Stomach (tissue), 9 donors: ENCODE measurements around the gene SP2. TPM values are rescaled to one million over a fixed set of nuclear protein-coding genes. Genes with fewer than 3 reads are reported as not detected.

Experiments used
- DNase-seq, 2 donors: peaks; one replicate each; pipeline versions ENCODE4 v3.0.0 to v3.0.0-alpha.2; 2013 to 2019
- H3K27ac ChIP-seq, 5 donors: fragments of 200-600 bp in 4 of 5; sonication (generic) in 4 of 5; one replicate each; pipeline ENCODE4 v1.5.1; 2013 to 2019; ENCODE audit warnings: mild to moderate bottlenecking in 1 of 5, moderate library complexity in 1 of 5
- H3K27me3 ChIP-seq, 3 donors: fragments of 200-600 bp; sonication (generic); one replicate each; pipeline ENCODE4 v1.5.1; 2017 to 2019; ENCODE audit warnings: mixed run types in 1 of 3
- H3K36me3 ChIP-seq, 4 donors: fragments of 200-600 bp; sonication (generic); 1 replicate in 3 of 4; 2 replicates in 1 of 4; pipeline ENCODE4 v1.5.1; 2016 to 2019
- H3K4me1 ChIP-seq, 4 donors: fragments of 200-600 bp; sonication (generic); one replicate each; pipeline ENCODE4 v1.5.1; 2016 to 2019
- H3K4me3 ChIP-seq, 4 donors: fragments of 200-600 bp; sonication (generic) in 3 of 4; one replicate each; pipeline ENCODE4 v1.5.1; 2016 to 2019; ENCODE audit warnings: mild to moderate bottlenecking in 1 of 4
- H3K9me3 ChIP-seq, 4 donors: fragments of 200-600 bp; sonication (generic); one replicate each; pipeline ENCODE4 v1.5.1; 2016 to 2019
- CTCF ChIP-seq, 7 experiments: fragments of 450-650 bp in 4 of 7; fragments of 200-600 bp in 3 of 7; sonication (generic) in 3 of 7; IDR thresholded peaks; one replicate each; pipeline ENCODE4 v1.5.1; 2016 to 2019; ENCODE audit warnings: antibody characterized with exemption in 7 of 7, control low read depth in 2 of 7, mild to moderate bottlenecking in 1 of 7
- EP300 ChIP-seq: sonication (generic); formaldehyde crosslinking; IDR thresholded peaks from one replicate; pipeline ENCODE4 v1.6.1; 2017; ENCODE audit warnings: antibody characterized with exemption
- POLR2A ChIP-seq, 4 donors: fragments of 450-650 bp; IDR thresholded peaks; one replicate each; pipeline ENCODE4 v1.6.1; 2016; ENCODE audit warnings: antibody characterized with exemption in 4 of 4, control low read depth in 2 of 4, mild to moderate bottlenecking in 1 of 4, moderate library complexity in 1 of 4
- POLR2AphosphoS5 ChIP-seq, 3 donors: sonication (generic); formaldehyde crosslinking; IDR thresholded peaks; one replicate each; pipeline ENCODE4 v1.6.1; 2016; ENCODE audit warnings: antibody characterized with exemption in 3 of 3
- WGBS, 5 donors: extraction: QIAGEN DNeasy Blood & Tissue Kit in 3 of 5; methylation state at CpG; one replicate each; pipeline versions ENCODE4 v1.1.5 to v1.1.7; 2013 to 2018; 5-methylcytosine and 5-hydroxymethylcytosine counted together
- intact Hi-C: fragments of 100-400 bp; cut with DNase I; formaldehyde crosslinking; loops from one replicate; pipeline ENCODE4 v1.15.1; 2023; ENCODE audit warnings: low total_unique reads
- polyA plus RNA-seq, 3 donors: library from polyadenylated mRNA; stranded (reverse); fragments of 200-250 nt; gene quantifications; one replicate each; pipeline ENCODE4 v1.2.3, GENCODE V29; 2013
- total RNA-seq, 5 donors: library from RNA; depleted of rRNA; stranded (reverse); fragments of >200 nt; gene quantifications; one replicate each; pipeline versions ENCODE4 v1.1.0 to v1.2.3, GENCODE V29; 2014 to 2016
- donor health status: healthy with polysubstance abuse.
- donor health status: Bipolar disorder and iron deficiency.
- donor health status: healthy.

SP2 gene
- total and polyA plus RNA-seq, 8 donors = 0.87 to 22.8 (median 6.3) TPM

DNA sequence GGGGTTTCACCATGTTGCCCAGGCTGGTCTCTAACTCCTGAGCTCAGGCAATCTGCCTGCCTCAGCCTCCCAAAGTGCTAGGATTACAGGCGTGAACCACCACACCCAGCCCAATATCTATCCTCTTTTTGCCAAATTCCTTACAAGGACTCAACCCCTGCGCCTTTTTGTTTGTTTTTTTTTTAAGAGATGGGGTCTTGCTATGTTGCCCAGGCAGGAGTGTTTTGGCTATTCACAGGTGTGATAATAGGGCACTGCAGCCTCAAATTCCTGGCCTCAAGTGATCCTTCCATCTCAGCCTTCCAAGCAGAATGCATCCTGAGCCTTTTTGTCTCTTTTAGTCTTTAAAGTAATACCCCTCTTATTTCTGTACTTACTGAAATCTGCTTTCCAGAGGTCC, 17.0 kb downstream of the SP2 start:
- Histone ChIP-seq H3K4me3 (no peak overlapping the region), H3K27me3 (no peaks in the 10 kb centered on the region), H3K27ac (no peak overlapping the region), H3K36me3 (peaks cover 8 to 32% (median 28%) of the 10 kb centered on the region in 4 donors), H3K9me3 (no peaks in the 10 kb centered on the region), H3K4me1 (peaks cover 0 to 44% (median 6%) of the 10 kb centered on the region in 4 donors)
- WGBS, 5 donors = 78 to 95% (median 93%) methylated on average over 2 of the region's 2 CpGs
- no peak for TF ChIP-seq POLR2A (IDR thresholded peaks at IDR 0.05)
- no peak for TF ChIP-seq EP300
- no peak for TF ChIP-seq POLR2AphosphoS5 (IDR thresholded peaks at IDR 0.05)
- TF ChIP-seq CTCF (IDR thresholded peaks at IDR 0.05) = no peak
- DNase-seq = no peak
- intact Hi-C loops = no loop called here

DNA sequence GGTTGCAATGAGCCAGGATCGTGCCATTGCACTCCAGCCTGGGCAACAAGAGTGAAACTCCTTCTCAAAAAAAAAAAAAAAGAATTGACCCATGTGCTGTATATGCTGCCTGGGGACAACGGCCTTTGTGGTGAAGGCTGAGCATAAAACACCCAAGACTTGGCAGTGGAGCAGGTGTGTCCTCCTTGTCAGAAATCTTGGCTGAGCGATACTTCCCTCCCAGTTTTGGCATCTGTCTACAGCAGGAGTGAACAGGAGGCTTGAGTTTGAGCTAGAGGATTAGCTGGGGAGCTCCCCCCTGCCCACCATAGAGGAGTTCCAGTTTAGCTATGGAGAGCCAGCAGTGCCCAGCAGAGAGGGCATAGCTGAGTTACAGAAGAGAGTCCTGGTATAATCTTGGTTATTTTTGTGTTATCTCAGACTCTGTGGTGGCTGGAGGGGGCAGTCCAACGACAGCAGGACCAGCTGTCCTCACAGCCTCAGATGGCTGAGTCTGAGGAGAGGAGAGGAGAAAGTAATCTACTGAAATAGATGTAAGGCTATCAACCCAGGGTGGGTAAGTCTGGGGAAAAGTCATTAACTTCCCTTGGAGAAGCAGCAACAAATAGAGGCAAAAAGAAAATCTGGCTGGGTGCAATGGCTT, 18.4 kb downstream of the SP2 start:
- Histone ChIP-seq H3K4me3 (no peak overlapping the region), H3K27me3 (no peaks in the 10 kb centered on the region), H3K4me1 (peaks cover 0 to 30% (median 0%) of the 10 kb centered on the region in 4 donors), H3K27ac (no peak overlapping the region), H3K9me3 (no peaks in the 10 kb centered on the region), H3K36me3 (peaks cover 8 to 36% (median 30%) of the 10 kb centered on the region in 4 donors)
- WGBS, 5 donors = 46 to 62% (median 59%) methylated on average over 4 of the region's 4 CpGs
- intact Hi-C loops = no loop called here
- no peak for DNase-seq
- no peak for TF ChIP-seq EP300
- no peak for TF ChIP-seq POLR2AphosphoS5 (IDR thresholded peaks at IDR 0.05)
- TF ChIP-seq CTCF (IDR thresholded peaks at IDR 0.05) = no peak
- TF ChIP-seq POLR2A (IDR thresholded peaks at IDR 0.05) = no peak

DNA sequence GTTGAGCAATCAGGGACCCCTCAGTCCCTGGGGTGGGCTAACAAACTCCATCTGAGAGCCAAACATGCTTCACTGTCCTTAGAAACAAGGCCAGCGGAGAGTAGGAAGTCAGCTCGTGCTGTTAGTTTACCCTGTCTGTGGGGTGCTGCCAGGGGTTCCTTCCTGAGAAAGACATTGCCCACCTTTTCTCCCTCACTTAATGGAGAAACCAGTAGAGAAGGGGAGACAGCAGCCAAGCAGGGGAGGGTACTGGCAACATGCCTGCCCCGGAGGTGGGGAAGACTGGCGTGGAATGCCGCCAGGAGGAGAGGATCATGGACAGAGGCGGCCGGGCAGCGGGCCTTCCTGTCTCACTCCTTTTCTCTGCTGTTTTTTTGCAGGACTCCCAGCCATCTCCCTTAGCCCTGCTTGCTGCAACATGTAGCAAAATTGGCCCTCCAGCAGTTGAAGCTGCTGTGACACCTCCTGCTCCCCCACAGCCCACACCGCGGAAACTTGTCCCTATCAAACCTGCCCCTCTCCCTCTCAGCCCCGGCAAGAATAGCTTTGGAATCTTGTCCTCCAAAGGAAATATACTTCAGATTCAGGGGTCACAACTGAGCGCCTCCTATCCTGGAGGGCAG, 19.9 kb downstream of the SP2 start:
- intact Hi-C loops = no loop called here
- WGBS, 5 donors = 74 to 90% (median 87%) methylated on average over 11 to 12 of the region's 12 CpGs
- Histone ChIP-seq H3K36me3 (peaks cover 8 to 38% (median 30%) of the 10 kb centered on the region in 4 donors), H3K9me3 (no peaks in the 10 kb centered on the region), H3K27me3 (no peaks in the 10 kb centered on the region), H3K4me1 (peaks cover 0 to 26% (median 0%) of the 10 kb centered on the region in 4 donors), H3K4me3 (no peak overlapping the region), H3K27ac (peak overlapping the region in 1 of 5 donors; percentile 39)
- peak in 1 of 2 donors; percentile 21 for DNase-seq
- no peak for TF ChIP-seq CTCF (IDR thresholded peaks at IDR 0.05)

DNA sequence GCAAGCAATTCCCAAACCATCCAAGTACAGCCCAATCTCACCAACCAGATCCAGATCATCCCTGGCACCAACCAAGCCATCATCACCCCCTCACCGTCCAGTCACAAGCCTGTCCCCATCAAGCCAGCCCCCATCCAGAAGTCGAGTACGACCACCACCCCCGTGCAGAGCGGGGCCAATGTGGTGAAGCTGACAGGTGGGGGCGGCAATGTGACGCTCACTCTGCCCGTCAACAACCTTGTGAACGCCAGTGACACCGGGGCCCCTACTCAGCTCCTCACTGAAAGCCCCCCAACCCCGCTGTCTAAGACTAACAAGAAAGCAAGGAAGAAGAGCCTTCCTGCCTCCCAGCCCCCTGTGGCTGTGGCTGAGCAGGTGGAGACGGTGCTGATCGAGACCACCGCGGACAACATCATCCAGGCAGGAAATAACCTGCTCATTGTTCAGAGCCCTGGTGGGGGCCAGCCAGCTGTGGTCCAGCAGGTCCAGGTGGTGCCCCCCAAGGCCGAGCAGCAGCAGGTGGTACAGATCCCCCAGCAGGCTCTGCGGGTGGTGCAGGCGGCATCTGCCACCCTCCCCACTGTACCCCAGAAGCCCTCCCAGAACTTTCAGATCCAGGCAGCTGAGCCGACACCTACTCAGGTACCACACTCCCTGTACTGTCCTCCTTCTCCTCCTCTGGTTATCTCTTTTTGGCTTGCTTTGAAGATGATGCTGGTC, 20.6 kb downstream of the SP2 start:
- no peak for DNase-seq
- no peak for TF ChIP-seq POLR2AphosphoS5 (IDR thresholded peaks at IDR 0.05)
- TF ChIP-seq EP300 = no peak
- no peak for TF ChIP-seq CTCF (IDR thresholded peaks at IDR 0.05)
- TF ChIP-seq POLR2A (IDR thresholded peaks at IDR 0.05) = no peak
- peak overlapping the region in 1 of 5 donors; percentile 39 for H3K27ac ChIP-seq
- no peak overlapping the region for H3K4me3 ChIP-seq
- H3K36me3 ChIP-seq = peaks cover 8 to 44% (median 33%) of the 10 kb centered on the region in 4 donors
- H3K4me1 ChIP-seq = peaks cover 0 to 26% (median 0%) of the 10 kb centered on the region in 4 donors
- WGBS, 5 donors = 89 to 97% (median 91%) methylated on average over 6 to 19 of the region's 19 CpGs
- no peaks in the 10 kb centered on the region for H3K9me3 ChIP-seq
- intact Hi-C loops = no loop called here
- no peaks in the 10 kb centered on the region for H3K27me3 ChIP-seq
